Measurements from ENCODE around the gene MGAT3.
"Not testable (repeated sequence)": the region's sequence is repeated elsewhere in the genome, so short reads cannot be mapped to it uniquely, and the experiment has no call there.

Gene MGAT3

GRCh38 chr22:39456522-39457197 lies at the start of gene MGAT3:
Gene MGAT3, plus strand, starts transcription at chr22:39457012. Its CDS starts 30,336 bp downstream, at chr22:39487348.
- Histone ChIP-seq H3K4me1 (ENCODE audit: control insufficient read depth, insufficient read depth, low read length) (peaks cover 3% of the 10 kb centered on the region), H3K36me3 (ENCODE audit: control insufficient read depth, insufficient read depth, low read length) (no peaks in the 10 kb centered on the region), H3K9me3 (ENCODE audit: control insufficient read depth, insufficient read depth, low read length) (no peaks in the 10 kb centered on the region), H3K27me3 (ENCODE audit: control insufficient read depth, insufficient read depth, low read length) (peaks cover 21% of the 10 kb centered on the region), H3K4me3 (ENCODE audit: low read depth, low read length) (peak within 1 kb of the TSS; percentile 49), H3K9ac (ENCODE audit: low read depth, low read length) (no peak within 1 kb of the TSS)

GRCh38 chr22:39408173-39408572 lies 48.6 kb upstream of the MGAT3 start:
- Histone ChIP-seq H3K36me3 (ENCODE audit: control insufficient read depth, insufficient read depth, low read length) (no peaks in the 10 kb centered on the region), H3K27me3 (ENCODE audit: control insufficient read depth, insufficient read depth, low read length) (no peaks in the 10 kb centered on the region), H3K9ac (ENCODE audit: low read depth, low read length) (no peak overlapping the region), H3K4me3 (ENCODE audit: low read depth, low read length) (no peak overlapping the region), H3K4me1 (ENCODE audit: control insufficient read depth, insufficient read depth, low read length) (peaks cover 3% of the 10 kb centered on the region), H3K9me3 (ENCODE audit: control insufficient read depth, insufficient read depth, low read length) (no peaks in the 10 kb centered on the region)

GRCh38 chr22:39408807-39409206 lies 48.0 kb upstream of the MGAT3 start:
- H3K36me3 ChIP-seq (ENCODE audit: control insufficient read depth, insufficient read depth, low read length), result no peaks in the 10 kb centered on the region
- no peak overlapping the region for H3K4me3 ChIP-seq (ENCODE audit: low read depth, low read length)
- H3K4me1 ChIP-seq (ENCODE audit: control insufficient read depth, insufficient read depth, low read length), result peaks cover 3% of the 10 kb centered on the region
- H3K9ac ChIP-seq (ENCODE audit: low read depth, low read length), result no peak overlapping the region
- no peaks in the 10 kb centered on the region for H3K27me3 ChIP-seq (ENCODE audit: control insufficient read depth, insufficient read depth, low read length)
- no peaks in the 10 kb centered on the region for H3K9me3 ChIP-seq (ENCODE audit: control insufficient read depth, insufficient read depth, low read length)

GRCh38 chr22:39409516-39410029 lies 47.2 kb upstream of the MGAT3 start:
- H3K9ac ChIP-seq (ENCODE audit: low read depth, low read length), result no peak overlapping the region
- no peaks in the 10 kb centered on the region for H3K36me3 ChIP-seq (ENCODE audit: control insufficient read depth, insufficient read depth, low read length)
- no peak overlapping the region for H3K4me3 ChIP-seq (ENCODE audit: low read depth, low read length)
- H3K4me1 ChIP-seq (ENCODE audit: control insufficient read depth, insufficient read depth, low read length), result peaks cover 3% of the 10 kb centered on the region
- no peaks in the 10 kb centered on the region for H3K9me3 ChIP-seq (ENCODE audit: control insufficient read depth, insufficient read depth, low read length)
- H3K27me3 ChIP-seq (ENCODE audit: control insufficient read depth, insufficient read depth, low read length), result no peaks in the 10 kb centered on the region

- no peaks in the 10 kb centered on the region for H3K27me3 ChIP-seq (ENCODE audit: control insufficient read depth, insufficient read depth, low read length)
- H3K9me3 ChIP-seq (ENCODE audit: control insufficient read depth, insufficient read depth, low read length), result no peaks in the 10 kb centered on the region
- H3K9ac ChIP-seq (ENCODE audit: low read depth, low read length), result no peak overlapping the region
- no peaks in the 10 kb centered on the region for H3K36me3 ChIP-seq (ENCODE audit: control insufficient read depth, insufficient read depth, low read length)
- no peaks in the 10 kb centered on the region for H3K4me1 ChIP-seq (ENCODE audit: control insufficient read depth, insufficient read depth, low read length)
- no peak overlapping the region for H3K4me3 ChIP-seq (ENCODE audit: low read depth, low read length)
Measured at GRCh38 chr22:39410264-39410663, 46.5 kb upstream of the MGAT3 start.

- H3K4me1 ChIP-seq (ENCODE audit: control insufficient read depth, insufficient read depth, low read length); H3K36me3 ChIP-seq (ENCODE audit: control insufficient read depth, insufficient read depth, low read length); H3K4me3 ChIP-seq (ENCODE audit: low read depth, low read length); H3K9me3 ChIP-seq (ENCODE audit: control insufficient read depth, insufficient read depth, low read length); H3K27me3 ChIP-seq (ENCODE audit: control insufficient read depth, insufficient read depth, low read length); H3K9ac ChIP-seq (ENCODE audit: low read depth, low read length): not testable (repeated sequence)
Measured at GRCh38 chr22:39411828-39412365, 44.9 kb upstream of the MGAT3 start.

GRCh38 chr22:39413204-39413603 lies 43.6 kb upstream of the MGAT3 start:
- H3K36me3 ChIP-seq (ENCODE audit: control insufficient read depth, insufficient read depth, low read length), result peaks cover 18% of the 10 kb centered on the region
- not testable (repeated sequence) for H3K9ac ChIP-seq (ENCODE audit: low read depth, low read length); H3K4me3 ChIP-seq (ENCODE audit: low read depth, low read length); H3K4me1 ChIP-seq (ENCODE audit: control insufficient read depth, insufficient read depth, low read length); H3K27me3 ChIP-seq (ENCODE audit: control insufficient read depth, insufficient read depth, low read length); H3K9me3 ChIP-seq (ENCODE audit: control insufficient read depth, insufficient read depth, low read length)

- H3K9me3 ChIP-seq (ENCODE audit: control insufficient read depth, insufficient read depth, low read length), result no peaks in the 10 kb centered on the region
- no peak overlapping the region for H3K9ac ChIP-seq (ENCODE audit: low read depth, low read length)
- H3K4me3 ChIP-seq (ENCODE audit: low read depth, low read length), result no peak overlapping the region
- H3K4me1 ChIP-seq (ENCODE audit: control insufficient read depth, insufficient read depth, low read length), result no peaks in the 10 kb centered on the region
- no peaks in the 10 kb centered on the region for H3K27me3 ChIP-seq (ENCODE audit: control insufficient read depth, insufficient read depth, low read length)
- peaks cover 28% of the 10 kb centered on the region for H3K36me3 ChIP-seq (ENCODE audit: control insufficient read depth, insufficient read depth, low read length)
Measured at GRCh38 chr22:39414377-39414776, 42.4 kb upstream of the MGAT3 start.

GRCh38 chr22:39414886-39415285 lies 41.9 kb upstream of the MGAT3 start:
- Histone ChIP-seq H3K4me1 (ENCODE audit: control insufficient read depth, insufficient read depth, low read length) (no peaks in the 10 kb centered on the region), H3K9me3 (ENCODE audit: control insufficient read depth, insufficient read depth, low read length) (no peaks in the 10 kb centered on the region)

GRCh38 chr22:39415506-39415905 lies 41.3 kb upstream of the MGAT3 start:
- no peak overlapping the region for H3K9ac ChIP-seq (ENCODE audit: low read depth, low read length)
- peaks cover 37% of the 10 kb centered on the region for H3K36me3 ChIP-seq (ENCODE audit: control insufficient read depth, insufficient read depth, low read length)

More at GRCh38 chr22:39414886-39415285, 41.9 kb upstream of the MGAT3 start:
- Histone ChIP-seq H3K9ac (ENCODE audit: low read depth, low read length) (no peak overlapping the region), H3K4me3 (ENCODE audit: low read depth, low read length) (no peak overlapping the region), H3K27me3 (ENCODE audit: control insufficient read depth, insufficient read depth, low read length) (no peaks in the 10 kb centered on the region), H3K36me3 (ENCODE audit: control insufficient read depth, insufficient read depth, low read length) (peaks cover 31% of the 10 kb centered on the region)

GRCh38 chr22:39416319-39416718 lies 40.5 kb upstream of the MGAT3 start:
- no peak overlapping the region for H3K4me3 ChIP-seq (ENCODE audit: low read depth, low read length)
- H3K36me3 ChIP-seq (ENCODE audit: control insufficient read depth, insufficient read depth, low read length), result peaks cover 39% of the 10 kb centered on the region
- no peaks in the 10 kb centered on the region for H3K4me1 ChIP-seq (ENCODE audit: control insufficient read depth, insufficient read depth, low read length)

More at GRCh38 chr22:39415506-39415905, 41.3 kb upstream of the MGAT3 start:
- Histone ChIP-seq H3K4me1 (ENCODE audit: control insufficient read depth, insufficient read depth, low read length) (no peaks in the 10 kb centered on the region), H3K27me3 (ENCODE audit: control insufficient read depth, insufficient read depth, low read length) (no peaks in the 10 kb centered on the region), H3K9me3 (ENCODE audit: control insufficient read depth, insufficient read depth, low read length) (no peaks in the 10 kb centered on the region), H3K4me3 (ENCODE audit: low read depth, low read length) (no peak overlapping the region)

GRCh38 chr22:39417641-39418040 lies 39.2 kb upstream of the MGAT3 start:
- peaks cover 43% of the 10 kb centered on the region for H3K36me3 ChIP-seq (ENCODE audit: control insufficient read depth, insufficient read depth, low read length)
- H3K9ac ChIP-seq (ENCODE audit: low read depth, low read length), result no peak overlapping the region
- H3K4me1 ChIP-seq (ENCODE audit: control insufficient read depth, insufficient read depth, low read length), result no peaks in the 10 kb centered on the region
- no peaks in the 10 kb centered on the region for H3K27me3 ChIP-seq (ENCODE audit: control insufficient read depth, insufficient read depth, low read length)
- no peak overlapping the region for H3K4me3 ChIP-seq (ENCODE audit: low read depth, low read length)
- H3K9me3 ChIP-seq (ENCODE audit: control insufficient read depth, insufficient read depth, low read length), result no peaks in the 10 kb centered on the region

More at GRCh38 chr22:39416319-39416718, 40.5 kb upstream of the MGAT3 start:
- Histone ChIP-seq H3K9ac (ENCODE audit: low read depth, low read length) (no peak overlapping the region), H3K9me3 (ENCODE audit: control insufficient read depth, insufficient read depth, low read length) (no peaks in the 10 kb centered on the region), H3K27me3 (ENCODE audit: control insufficient read depth, insufficient read depth, low read length) (no peaks in the 10 kb centered on the region)

All from iPS-15b (cell line).